ENCODE results near the gene EDEM1.

Gene EDEM1

GRCh38 chr3:5201536-5201935 lies 14.0 kb downstream of the EDEM1 start:
- no peaks in the 10 kb centered on the region for H3K27me3 Mint-ChIP-seq
- H3K4me1 Mint-ChIP-seq (ENCODE audit: low read depth), result peaks cover 58% of the 10 kb centered on the region
- H3K4me3 Mint-ChIP-seq, result no peak overlapping the region
- H3K9me3 Mint-ChIP-seq (ENCODE audit: low read depth), result no peaks in the 10 kb centered on the region
- peaks cover 44% of the 10 kb centered on the region for H3K36me3 Mint-ChIP-seq
- peak overlapping the region; percentile 73 for H3K27ac Mint-ChIP-seq

GRCh38 chr3:5202222-5202621 lies 14.7 kb downstream of the EDEM1 start:
- no peak overlapping the region for H3K4me3 Mint-ChIP-seq
- peak overlapping the region; percentile 73 for H3K27ac Mint-ChIP-seq
- peaks cover 51% of the 10 kb centered on the region for H3K4me1 Mint-ChIP-seq (ENCODE audit: low read depth)
- H3K36me3 Mint-ChIP-seq, result peaks cover 44% of the 10 kb centered on the region
- no peaks in the 10 kb centered on the region for H3K27me3 Mint-ChIP-seq
- no peaks in the 10 kb centered on the region for H3K9me3 Mint-ChIP-seq (ENCODE audit: low read depth)

- Mint-ChIP-seq H3K9me3 (ENCODE audit: low read depth) (no peaks in the 10 kb centered on the region), H3K4me3 (no peak overlapping the region), H3K27ac (peak overlapping the region; percentile 59), H3K27me3 (no peaks in the 10 kb centered on the region), H3K36me3 (peaks cover 29% of the 10 kb centered on the region), H3K4me1 (ENCODE audit: low read depth) (peaks cover 23% of the 10 kb centered on the region)
These were observed 17.8 kb downstream of the EDEM1 start for GRCh38 chr3:5205165-5205941.

GRCh38 chr3:5210926-5211325 lies 23.4 kb downstream of the EDEM1 start:
- Mint-ChIP-seq H3K4me1 (ENCODE audit: low read depth) (peaks cover 10% of the 10 kb centered on the region), H3K4me3 (no peak overlapping the region), H3K27me3 (no peaks in the 10 kb centered on the region), H3K36me3 (peaks cover 24% of the 10 kb centered on the region), H3K27ac (peak overlapping the region; percentile 81), H3K9me3 (ENCODE audit: low read depth) (no peaks in the 10 kb centered on the region)

GRCh38 chr3:5212628-5213573 lies 25.4 kb downstream of the EDEM1 start:
- peak overlapping the region; percentile 64 for H3K27ac Mint-ChIP-seq
- H3K9me3 Mint-ChIP-seq (ENCODE audit: low read depth), result no peaks in the 10 kb centered on the region
- H3K4me3 Mint-ChIP-seq, result no peak overlapping the region
- H3K36me3 Mint-ChIP-seq, result peaks cover 21% of the 10 kb centered on the region
- H3K27me3 Mint-ChIP-seq, result no peaks in the 10 kb centered on the region
- H3K4me1 Mint-ChIP-seq (ENCODE audit: low read depth), result peaks cover 6% of the 10 kb centered on the region

- Mint-ChIP-seq H3K4me3 (no peak overlapping the region), H3K36me3 (peaks cover 21% of the 10 kb centered on the region), H3K27ac (peak overlapping the region; percentile 50), H3K4me1 (ENCODE audit: low read depth) (peaks cover 6% of the 10 kb centered on the region), H3K27me3 (no peaks in the 10 kb centered on the region), H3K9me3 (ENCODE audit: low read depth) (no peaks in the 10 kb centered on the region)
These were observed 26.1 kb downstream of the EDEM1 start for GRCh38 chr3:5213574-5213966.

- H3K36me3 Mint-ChIP-seq, result peaks cover 18% of the 10 kb centered on the region
- H3K9me3 Mint-ChIP-seq (ENCODE audit: low read depth), result no peaks in the 10 kb centered on the region
- no peaks in the 10 kb centered on the region for H3K27me3 Mint-ChIP-seq
- H3K4me3 Mint-ChIP-seq, result no peak overlapping the region
- peak overlapping the region; percentile 46 for H3K27ac Mint-ChIP-seq
- peaks cover 8% of the 10 kb centered on the region for H3K4me1 Mint-ChIP-seq (ENCODE audit: low read depth)
These were observed 26.8 kb downstream of the EDEM1 start for GRCh38 chr3:5214352-5214751.

GRCh38 chr3:5217824-5218595 lies 30.5 kb downstream of the EDEM1 start:
- Mint-ChIP-seq H3K4me1 (ENCODE audit: low read depth) (peaks cover 7% of the 10 kb centered on the region), H3K27me3 (no peaks in the 10 kb centered on the region), H3K9me3 (ENCODE audit: low read depth) (no peaks in the 10 kb centered on the region), H3K36me3 (peaks cover 10% of the 10 kb centered on the region), H3K27ac (peak overlapping the region; percentile 54), H3K4me3 (no peak overlapping the region)

- Mint-ChIP-seq H3K36me3 (peaks cover 9% of the 10 kb centered on the region), H3K9me3 (ENCODE audit: low read depth) (no peaks in the 10 kb centered on the region), H3K4me3 (no peak overlapping the region), H3K27ac (peak overlapping the region; percentile 54), H3K4me1 (ENCODE audit: low read depth) (peaks cover 3% of the 10 kb centered on the region), H3K27me3 (no peaks in the 10 kb centered on the region)
These were observed 31.3 kb downstream of the EDEM1 start for GRCh38 chr3:5218815-5219214.

GRCh38 chr3:5219216-5219615 lies 31.7 kb downstream of the EDEM1 start:
- peaks cover 7% of the 10 kb centered on the region for H3K36me3 Mint-ChIP-seq
- no peak overlapping the region for H3K27ac Mint-ChIP-seq
- peaks cover 3% of the 10 kb centered on the region for H3K4me1 Mint-ChIP-seq (ENCODE audit: low read depth)
- no peaks in the 10 kb centered on the region for H3K27me3 Mint-ChIP-seq
- no peak overlapping the region for H3K4me3 Mint-ChIP-seq
- H3K9me3 Mint-ChIP-seq (ENCODE audit: low read depth), result no peaks in the 10 kb centered on the region

GRCh38 chr3:5220193-5220592 lies 32.7 kb downstream of the EDEM1 start:
- no peaks in the 10 kb centered on the region for H3K27me3 Mint-ChIP-seq
- H3K9me3 Mint-ChIP-seq (ENCODE audit: low read depth), result no peaks in the 10 kb centered on the region
- peaks cover 3% of the 10 kb centered on the region for H3K4me1 Mint-ChIP-seq (ENCODE audit: low read depth)
- H3K36me3 Mint-ChIP-seq, result peaks cover 3% of the 10 kb centered on the region
- H3K27ac Mint-ChIP-seq, result peak overlapping the region; percentile 69
- no peak overlapping the region for H3K4me3 Mint-ChIP-seq

- Mint-ChIP-seq H3K4me1 (ENCODE audit: low read depth) (peaks cover 3% of the 10 kb centered on the region), H3K27ac (no peak overlapping the region), H3K9me3 (ENCODE audit: low read depth) (no peaks in the 10 kb centered on the region), H3K27me3 (no peaks in the 10 kb centered on the region), H3K36me3 (peaks cover 3% of the 10 kb centered on the region), H3K4me3 (no peak overlapping the region)
These were observed 33.3 kb downstream of the EDEM1 start for GRCh38 chr3:5220667-5221431.

- Mint-ChIP-seq H3K4me1 (ENCODE audit: low read depth) (peaks cover 3% of the 10 kb centered on the region), H3K27me3 (no peaks in the 10 kb centered on the region), H3K27ac (no peak overlapping the region), H3K36me3 (peaks cover 2% of the 10 kb centered on the region), H3K9me3 (ENCODE audit: low read depth) (no peaks in the 10 kb centered on the region), H3K4me3 (no peak overlapping the region)
These were observed 34.2 kb downstream of the EDEM1 start for GRCh38 chr3:5221701-5222100.
